Inferior parietal cortex (tissue), 1 donor: ENCODE results near the gene TAC4.
"Not testable (repeated sequence)": the region's sequence is repeated elsewhere in the genome, so short reads cannot be mapped to it uniquely, and the experiment has no call there.

Source experiments
- DNase-seq: peaks from one replicate; pipeline ENCODE4 v3.0.0-alpha.2; 2016; ENCODE audit errors: extremely low spot score

Gene TAC4

GRCh38 chr17:49843774-49844350 lies 4.0 kb downstream of the TAC4 start:
- no peak for DNase-seq

- DNase-seq: no peak
Observed at GRCh38 chr17:49842846-49843245, 5.0 kb downstream of the TAC4 start.

GRCh38 chr17:49842371-49842770 lies 5.5 kb downstream of the TAC4 start:
- no peak for DNase-seq

- DNase-seq: no peak
Observed at GRCh38 chr17:49841548-49841947, 6.3 kb downstream of the TAC4 start.

- DNase-seq: no peak
Observed at GRCh38 chr17:49839455-49839854, 8.4 kb downstream of the TAC4 start.

GRCh38 chr17:49836111-49837030 lies 11.5 kb downstream of the TAC4 start:
- no peak for DNase-seq

- DNase-seq: no peak
Observed at GRCh38 chr17:49835472-49835871, 12.4 kb downstream of the TAC4 start.

GRCh38 chr17:49834118-49834743 lies 13.6 kb downstream of the TAC4 start:
- DNase-seq: no peak

GRCh38 chr17:49832840-49833599 lies 14.8 kb downstream of the TAC4 start:
- DNase-seq: no peak

GRCh38 chr17:49830605-49831004 lies 17.3 kb downstream of the TAC4 start:
- DNase-seq: no peak

GRCh38 chr17:49829026-49829425 lies 18.8 kb downstream of the TAC4 start:
- DNase-seq: no peak

- not testable (repeated sequence) for DNase-seq
Observed at GRCh38 chr17:49828325-49828724, 19.5 kb downstream of the TAC4 start.

GRCh38 chr17:49825645-49826044 lies 22.2 kb downstream of the TAC4 start:
- no peak for DNase-seq

- DNase-seq: no peak
Observed at GRCh38 chr17:49823614-49824013, 24.3 kb downstream of the TAC4 start.

GRCh38 chr17:49822829-49823228 lies 25.0 kb downstream of the TAC4 start:
- DNase-seq: no peak

GRCh38 chr17:49821916-49822315 lies 26.0 kb downstream of the TAC4 start:
- DNase-seq: no peak

- no peak for DNase-seq
Observed at GRCh38 chr17:49821466-49821865, 26.4 kb downstream of the TAC4 start.

GRCh38 chr17:49820773-49821172 lies 27.1 kb downstream of the TAC4 start:
- DNase-seq: no peak

GRCh38 chr17:49819651-49820050 lies 28.2 kb downstream of the TAC4 start:
- DNase-seq: no peak

- DNase-seq: no peak
Observed at GRCh38 chr17:49819138-49819537, 28.7 kb downstream of the TAC4 start.

- no peak for DNase-seq
Observed at GRCh38 chr17:49817993-49818392, 29.9 kb downstream of the TAC4 start.

- peak; percentile 29 for DNase-seq
Observed at GRCh38 chr17:49815761-49816281, 32.0 kb downstream of the TAC4 start.
